Measurements from ENCODE around the gene LRCH3.
"Not testable (repeated sequence)": the region's sequence is repeated elsewhere in the genome, so short reads cannot be mapped to it uniquely, and the experiment has no call there.

LRCH3 gene

DNA sequence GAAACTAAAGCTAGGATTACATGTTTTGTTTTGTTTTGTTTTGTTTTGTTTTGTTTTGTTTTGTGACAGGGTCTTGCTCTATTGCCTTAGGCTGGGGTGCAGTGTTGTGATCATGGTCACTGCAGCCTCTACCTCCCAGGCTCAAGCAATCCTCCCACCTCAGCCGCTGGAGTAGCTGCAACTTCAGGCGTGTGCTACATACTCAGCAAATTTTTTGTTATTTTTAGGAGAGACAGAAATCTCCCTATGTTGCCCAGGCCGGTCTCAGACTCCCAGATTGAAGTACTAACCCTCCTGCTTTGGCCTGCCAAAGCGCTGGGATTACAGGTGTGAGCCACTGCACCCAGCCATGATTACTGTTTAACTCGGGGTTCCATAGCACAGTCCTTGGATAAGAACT lies 50.7 kb downstream of the LRCH3 start:
- DNase-seq, result no peak

DNA sequence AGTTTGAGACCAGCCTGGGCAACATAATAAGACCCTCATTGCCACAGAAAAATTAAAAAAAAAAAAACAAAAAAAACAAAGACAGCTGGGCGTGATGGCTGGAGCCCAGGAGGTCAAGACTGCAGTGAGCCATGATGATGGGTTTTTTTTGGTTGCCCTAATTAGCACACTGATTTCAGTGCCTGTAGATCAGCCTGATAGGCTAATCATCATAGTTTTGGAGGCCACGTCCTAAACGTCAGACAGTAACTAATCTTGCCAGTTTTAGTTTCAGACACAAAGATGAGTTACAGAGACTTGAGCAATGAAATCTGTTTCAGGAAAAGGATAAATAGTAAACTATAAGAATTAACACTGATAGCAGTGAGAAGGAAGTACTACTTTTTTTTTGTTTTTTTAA lies 55.4 kb downstream of the LRCH3 start:
- no peak for DNase-seq

DNA sequence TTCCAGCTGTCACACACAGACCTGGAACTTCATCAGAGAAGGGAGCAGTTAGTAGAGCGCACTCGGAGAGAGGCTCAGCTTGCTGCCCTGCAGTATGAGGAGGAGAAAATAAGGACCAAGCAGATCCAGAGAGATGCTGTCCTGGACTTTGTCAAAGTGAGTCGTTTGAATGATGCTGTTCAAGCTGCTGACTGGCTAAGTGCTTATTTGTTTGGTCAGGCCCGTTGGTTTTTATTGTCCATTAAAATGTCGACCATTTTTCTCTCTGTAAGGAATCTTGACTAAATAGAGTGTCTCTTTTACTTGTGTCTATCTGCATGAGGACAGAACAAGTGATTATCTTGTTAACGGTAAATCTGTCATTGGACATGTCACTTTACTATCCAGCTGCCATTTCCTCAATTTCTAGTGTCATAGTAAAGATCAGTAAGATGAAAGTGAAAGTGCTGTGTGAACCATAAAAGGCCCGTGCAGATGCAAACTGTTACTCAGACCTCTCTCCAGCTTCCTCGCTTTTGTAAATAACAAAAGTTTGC lies 56.9 kb downstream of the LRCH3 start:
- DNase-seq, result no peak

DNA sequence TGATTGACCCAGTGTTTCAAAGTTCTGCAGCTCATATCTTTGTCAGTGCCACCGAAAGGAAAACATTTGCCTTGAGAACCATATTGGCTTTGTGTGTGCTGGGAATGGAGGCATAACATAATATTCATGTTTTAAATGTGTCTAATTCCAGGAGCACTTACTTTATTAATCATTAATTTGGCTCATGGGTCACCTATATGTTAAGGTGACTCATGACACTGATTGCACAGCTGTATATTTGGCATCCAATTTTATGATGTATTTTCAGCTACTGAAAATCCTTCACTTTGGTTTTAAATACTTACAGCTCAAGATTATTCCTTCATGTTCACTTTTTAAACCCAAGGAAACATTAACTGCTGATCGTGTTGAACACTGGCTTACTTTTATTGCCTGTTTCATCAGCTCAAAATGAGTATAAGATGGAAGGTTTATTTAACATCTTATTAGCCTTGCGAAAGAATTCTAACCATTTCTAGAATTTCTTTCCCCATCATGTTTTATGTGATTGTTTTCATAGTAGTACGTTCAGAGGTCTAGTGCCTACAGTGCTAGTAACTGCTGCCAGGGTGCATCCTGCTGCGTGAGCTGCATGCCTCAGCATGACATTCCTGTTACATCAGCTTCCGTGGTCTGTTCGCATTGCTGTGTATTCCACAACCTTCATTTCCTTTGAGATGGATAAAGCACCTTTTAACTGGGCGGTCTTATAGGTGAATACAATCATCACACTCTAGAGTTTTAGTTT lies 63.7 kb downstream of the LRCH3 start:
- DNase-seq, result no peak

DNA sequence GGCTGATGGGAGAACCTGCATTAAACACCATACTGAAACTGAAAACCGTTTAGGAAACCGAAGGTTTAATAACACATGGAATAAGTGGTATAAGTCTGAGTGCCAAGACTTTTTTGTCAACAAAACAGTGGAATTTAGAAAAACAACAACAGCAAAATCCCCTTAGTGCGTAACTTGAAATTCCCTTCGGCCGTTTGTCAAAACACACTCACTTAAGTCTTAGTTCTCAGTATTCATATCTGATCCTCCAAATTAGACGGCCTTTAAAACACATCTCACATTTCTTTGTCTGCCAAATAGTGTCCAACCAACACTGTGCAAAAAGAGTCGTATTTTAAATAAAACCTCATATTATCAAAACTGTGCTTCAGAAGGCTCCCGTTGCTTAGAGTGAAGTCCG lies 64.5 kb downstream of the LRCH3 start:
- DNase-seq, result no peak

DNA sequence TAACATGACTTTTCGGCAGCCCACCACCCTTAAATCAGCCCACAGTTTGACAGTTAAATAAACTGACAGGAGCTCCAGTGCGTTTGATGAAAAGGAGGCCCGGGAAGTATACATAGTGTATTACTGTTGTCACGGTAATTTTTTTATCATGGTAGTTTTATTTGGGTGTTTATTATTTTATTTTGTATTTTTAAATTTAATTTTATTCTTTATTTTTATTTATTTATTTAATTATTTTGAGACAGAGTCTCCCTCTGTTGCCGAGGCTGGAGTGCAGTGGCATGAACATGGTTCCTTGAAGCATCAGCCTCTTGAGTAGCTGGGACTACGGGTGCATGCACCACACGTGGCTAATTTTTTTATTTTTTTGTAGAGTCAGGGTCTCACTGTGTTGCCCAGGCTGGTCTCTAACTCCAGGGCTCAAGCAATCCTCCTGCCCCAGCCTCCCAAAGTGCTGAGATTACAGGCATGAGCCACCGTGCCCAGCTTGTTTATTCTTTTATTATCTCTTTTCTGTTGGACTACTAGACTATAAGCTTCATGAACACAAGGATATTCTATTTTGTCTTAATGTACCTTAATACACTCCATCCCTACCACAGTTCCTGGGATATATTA lies 65.3 kb downstream of the LRCH3 start:
- DNase-seq, result no peak

DNA sequence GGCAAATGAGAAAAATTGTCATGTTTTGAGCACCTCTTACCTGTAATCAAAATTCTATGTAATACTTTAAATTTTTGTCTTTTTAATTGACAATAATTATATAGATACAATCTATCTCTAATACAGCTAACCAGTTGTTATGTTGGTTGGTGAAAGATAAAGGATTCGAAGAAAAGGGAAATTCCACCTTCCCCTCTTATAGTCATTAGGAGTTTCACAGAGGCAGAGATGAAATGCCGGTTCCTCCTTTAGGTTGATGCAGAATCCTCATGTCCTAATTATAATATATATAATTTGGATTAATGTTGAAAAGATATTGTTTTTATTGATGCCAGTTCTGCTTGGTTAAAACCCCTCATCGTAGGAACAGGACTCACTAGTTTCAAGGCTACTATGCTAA lies 67.1 kb downstream of the LRCH3 start:
- no peak for DNase-seq

DNA sequence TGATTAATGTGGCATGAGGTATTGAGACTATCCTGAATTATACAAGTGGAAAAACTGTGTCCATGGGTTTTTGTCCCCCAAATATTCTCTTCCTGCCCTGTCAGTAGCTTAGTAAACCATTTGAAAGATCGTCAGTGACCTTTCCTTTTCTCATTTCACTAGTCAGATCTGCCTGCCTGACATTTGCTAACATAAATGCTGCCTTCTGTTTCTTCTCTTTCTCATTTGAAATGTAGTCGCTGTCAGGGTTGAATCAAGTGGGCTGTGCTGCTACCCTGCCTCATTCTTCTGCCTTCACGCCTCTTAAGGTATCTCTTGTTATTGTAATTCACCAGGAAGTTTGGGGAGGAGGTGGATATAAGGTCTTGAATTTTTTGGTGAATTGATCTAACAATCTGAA lies 67.5 kb downstream of the LRCH3 start:
- DNase-seq, result no peak

DNA sequence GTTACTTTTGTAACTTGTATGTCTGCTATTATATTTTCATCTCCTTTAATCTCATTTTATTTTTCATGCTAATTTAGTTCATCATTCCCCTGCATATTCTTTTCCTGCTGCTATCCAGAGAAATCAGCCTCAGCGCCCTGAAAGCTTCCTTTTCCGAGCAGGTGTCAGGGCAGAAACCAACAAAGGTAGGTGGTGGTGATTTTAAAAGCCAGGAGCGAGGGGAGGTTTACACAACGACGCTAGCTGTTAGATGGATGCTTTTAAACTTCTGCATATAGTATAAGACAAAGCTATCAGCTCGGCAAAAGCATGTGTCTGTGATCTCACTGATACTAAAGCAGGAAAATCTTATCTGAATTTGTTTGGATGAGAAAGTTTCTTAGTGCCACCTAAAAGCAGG lies 75.0 kb downstream of the LRCH3 start:
- DNase-seq, result no peak

DNA sequence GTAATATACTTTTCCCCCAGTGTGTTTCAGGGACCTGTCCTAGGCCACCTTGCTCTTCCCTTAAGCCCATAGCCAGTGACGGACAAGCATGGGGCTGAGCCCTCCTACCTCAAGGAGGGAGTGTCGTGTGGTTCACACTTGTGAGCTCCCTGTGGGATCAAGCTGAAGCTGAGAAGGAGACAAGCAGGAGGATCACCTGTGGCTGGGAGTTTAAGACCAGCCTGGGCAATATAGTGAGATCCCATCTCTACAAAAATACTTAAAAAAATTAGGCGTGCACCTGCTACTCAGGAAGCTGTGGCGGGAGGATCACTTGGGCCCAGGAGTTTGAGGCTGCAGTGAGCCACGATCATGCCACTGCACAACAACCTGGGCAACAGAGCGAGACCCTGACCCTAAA lies 82.3 kb downstream of the LRCH3 start:
- no peak for DNase-seq

DNA sequence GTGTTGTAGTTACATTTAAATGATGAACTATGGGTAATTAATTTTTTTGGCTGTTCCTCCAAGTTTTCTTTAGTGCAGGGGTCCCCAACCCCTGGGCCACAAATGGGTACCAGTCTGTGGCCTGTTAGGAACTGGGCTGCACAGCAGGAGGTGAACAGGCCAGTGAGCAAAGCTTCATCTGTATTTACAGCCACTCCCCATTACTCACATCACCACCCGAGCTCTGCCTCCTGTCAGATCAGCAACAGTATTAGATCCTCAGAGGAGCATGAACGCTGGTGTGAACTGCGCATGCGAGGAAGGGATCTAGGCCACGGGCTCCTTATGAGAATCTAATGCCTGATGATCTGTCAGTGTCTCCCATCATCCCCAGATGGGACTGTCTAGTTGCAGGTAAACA lies 83.0 kb downstream of the LRCH3 start:
- DNase-seq, result no peak

DNA sequence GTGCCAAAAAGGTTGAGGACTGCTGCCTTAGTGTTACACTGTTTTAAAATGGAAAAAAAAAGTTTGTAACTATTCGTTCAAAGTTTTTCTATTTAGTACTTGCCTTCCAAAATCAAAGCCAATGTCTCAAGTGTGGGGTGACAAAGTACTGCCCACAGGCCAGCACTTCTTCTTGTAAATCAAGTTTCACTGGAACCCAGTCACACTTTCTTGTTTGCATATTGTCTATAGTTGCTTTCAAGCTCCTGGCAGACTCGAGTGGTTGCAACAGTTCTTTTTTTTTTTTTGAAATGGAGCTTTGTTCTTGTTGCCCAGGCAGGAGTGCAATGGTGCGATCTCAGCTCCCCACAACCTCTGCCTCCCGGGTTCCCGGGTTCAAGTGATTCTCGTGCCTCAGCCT lies 83.6 kb downstream of the LRCH3 start:
- DNase-seq, result no peak

DNA sequence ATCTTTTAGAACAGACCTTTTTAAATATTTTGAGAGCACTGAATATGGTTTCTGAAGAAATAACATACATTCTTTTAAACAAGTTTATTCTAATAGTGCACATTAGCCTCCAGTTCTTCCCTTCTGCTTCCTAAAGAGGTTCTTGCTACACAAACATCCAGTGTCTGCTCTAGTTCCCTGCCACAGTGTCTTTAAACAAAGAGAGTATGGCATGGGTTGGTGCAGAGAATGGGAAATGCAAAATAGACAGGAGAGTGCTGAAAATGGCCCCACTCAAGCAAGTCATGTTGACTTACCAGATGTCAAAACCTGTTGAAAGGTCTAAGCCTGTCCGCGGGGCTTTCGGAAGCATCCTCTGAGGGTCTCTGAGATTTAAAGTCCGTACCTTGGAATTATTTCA lies 86.8 kb downstream of the LRCH3 start:
- no peak for DNase-seq

DNA sequence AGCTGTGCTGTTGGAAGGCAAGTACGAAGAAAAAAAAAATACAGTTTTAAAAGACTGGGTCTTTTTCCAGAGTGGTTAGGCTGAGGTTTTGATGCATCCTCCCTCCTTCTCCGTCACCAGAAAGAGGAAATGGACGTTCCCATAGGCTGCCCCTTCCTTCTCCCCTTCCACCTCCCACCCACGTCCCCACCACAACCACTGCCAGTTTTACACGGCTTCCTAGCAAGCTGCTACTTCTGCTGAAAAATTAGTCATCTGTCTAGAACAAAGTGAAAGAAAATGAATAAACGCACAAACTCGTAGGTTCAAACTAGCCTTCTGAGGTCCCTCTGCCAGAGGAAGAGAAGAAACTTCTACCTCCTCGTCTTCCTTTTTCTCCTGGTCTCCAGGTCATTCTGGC lies 87.4 kb downstream of the LRCH3 start:
- no peak for DNase-seq

DNA sequence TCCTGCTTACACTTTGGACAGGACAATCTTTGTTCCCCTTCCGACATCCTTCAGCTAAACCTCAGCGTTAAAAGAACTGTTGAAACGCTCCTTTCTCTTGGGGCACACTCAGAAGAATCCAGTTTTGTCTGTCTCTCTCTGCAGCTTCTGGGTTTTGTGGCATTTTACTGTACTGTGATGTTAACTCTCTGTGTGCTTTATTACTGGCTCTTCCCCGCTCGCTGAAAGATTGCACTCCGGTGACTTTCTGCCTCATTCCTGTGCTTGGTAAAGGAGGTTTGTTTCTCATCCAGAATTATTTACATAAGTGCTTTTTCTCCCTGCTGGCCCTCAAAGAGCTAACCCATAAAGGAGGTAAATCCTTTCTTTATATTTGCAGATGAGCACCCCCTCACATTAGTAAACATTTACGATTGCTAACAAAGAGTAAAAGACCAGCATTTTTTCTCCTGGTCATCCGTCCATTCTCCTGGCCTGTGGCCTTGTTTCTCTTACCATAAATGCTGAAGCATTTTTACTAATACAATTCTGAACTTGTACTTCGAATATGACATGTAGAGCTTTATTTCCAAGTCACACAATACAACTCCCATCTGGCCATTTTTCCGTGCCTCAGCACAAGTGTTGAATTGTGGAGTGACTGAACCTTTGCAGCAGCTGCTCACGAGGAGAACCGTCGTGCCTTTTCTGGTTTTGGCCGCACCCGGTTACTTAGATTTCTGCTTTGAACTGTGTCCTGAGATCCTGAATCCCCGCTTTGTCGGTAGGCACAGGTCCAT lies 89.6 kb downstream of the LRCH3 start:
- DNase-seq, result no peak

DNA sequence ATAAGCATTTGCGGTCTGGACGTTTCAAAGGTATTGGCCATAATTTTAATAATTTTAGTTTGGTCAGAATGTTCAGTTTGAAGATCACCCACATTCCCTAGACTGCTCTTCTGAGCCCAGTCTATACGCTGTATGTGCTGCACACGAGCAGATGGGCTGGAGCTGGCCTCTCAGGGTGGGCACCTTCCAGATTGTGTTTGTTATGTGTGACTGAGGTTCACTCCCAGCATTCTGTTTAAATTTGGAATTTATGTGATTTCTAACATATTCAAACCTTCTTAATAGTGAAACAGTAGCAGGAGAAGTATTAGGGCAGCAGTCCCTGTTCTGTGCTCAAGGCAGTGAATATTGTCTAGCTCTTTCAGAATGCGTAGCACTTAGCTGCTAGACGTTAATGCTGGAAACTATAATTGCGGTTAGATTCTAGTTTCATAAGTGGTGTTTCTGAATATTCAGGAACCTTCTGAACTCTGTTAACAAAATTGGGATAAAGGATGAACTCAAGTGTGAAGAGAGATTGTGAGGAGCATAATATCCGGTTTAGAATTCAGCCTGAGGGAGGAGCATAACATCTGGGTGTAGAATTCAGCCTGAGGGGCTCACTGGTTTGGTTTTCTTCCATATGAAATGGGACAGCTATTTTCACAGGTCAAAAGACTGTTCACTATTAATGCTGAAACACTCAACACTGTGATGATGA lies 90.4 kb downstream of the LRCH3 start:
- no peak for DNase-seq

DNA sequence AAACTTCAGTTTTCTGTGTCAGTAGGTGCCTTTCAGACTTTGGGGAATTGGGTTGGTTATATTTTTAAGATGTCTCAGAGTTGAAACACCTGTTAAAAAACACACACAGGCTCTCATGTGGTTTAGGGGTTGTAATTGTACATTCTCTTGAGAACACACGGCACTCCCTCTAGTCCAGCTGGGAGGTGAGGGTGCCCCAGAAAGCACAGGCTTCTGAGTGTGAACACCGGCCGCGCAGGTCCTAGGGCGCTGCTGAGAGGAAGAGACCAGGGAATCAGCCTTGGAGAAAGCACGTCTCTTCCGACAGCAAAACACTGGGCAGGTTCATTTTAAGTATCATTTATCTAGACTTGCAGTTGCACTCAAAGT lies 90.9 kb downstream of the LRCH3 start:
- DNase-seq, result no peak

DNA sequence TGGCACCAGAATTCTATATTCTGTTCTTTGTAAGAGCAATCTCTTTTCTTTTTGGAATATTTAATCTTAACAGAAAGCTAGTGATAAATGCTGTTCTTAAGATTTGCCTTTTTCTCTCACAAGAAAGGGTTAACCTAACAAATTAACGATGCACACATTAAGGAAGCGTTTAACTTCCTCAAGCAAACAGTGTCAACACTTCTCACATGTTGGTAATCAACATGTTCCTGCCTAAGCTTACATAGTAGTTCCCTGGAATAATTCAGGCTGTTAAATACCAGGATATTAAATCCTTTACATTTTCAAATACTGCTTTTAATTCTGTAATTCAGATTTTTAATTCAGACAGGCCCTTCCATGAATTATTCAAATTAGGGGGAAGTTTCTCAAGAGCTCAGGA lies 91.5 kb downstream of the LRCH3 start:
- DNase-seq, result no peak

DNA sequence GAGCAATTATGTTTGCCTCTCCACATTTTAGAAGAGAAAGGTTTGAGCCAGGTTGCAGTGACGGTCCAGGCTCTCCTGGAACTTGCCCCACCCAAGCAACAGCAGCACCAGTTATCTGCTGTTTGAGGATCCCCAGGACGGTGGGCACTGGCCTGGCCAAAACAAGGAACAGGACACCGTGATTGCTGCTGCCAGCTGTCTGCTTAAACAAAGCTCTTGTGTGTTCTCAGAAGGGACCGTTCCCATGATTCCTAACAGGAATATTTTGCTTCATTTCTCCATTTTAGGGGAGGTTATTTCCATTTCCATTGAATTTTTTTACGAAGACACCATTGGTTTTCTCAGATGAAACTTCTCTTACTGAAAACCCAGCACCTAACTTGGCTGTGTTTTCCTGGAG lies 92.5 kb downstream of the LRCH3 start:
- no peak for DNase-seq

DNA sequence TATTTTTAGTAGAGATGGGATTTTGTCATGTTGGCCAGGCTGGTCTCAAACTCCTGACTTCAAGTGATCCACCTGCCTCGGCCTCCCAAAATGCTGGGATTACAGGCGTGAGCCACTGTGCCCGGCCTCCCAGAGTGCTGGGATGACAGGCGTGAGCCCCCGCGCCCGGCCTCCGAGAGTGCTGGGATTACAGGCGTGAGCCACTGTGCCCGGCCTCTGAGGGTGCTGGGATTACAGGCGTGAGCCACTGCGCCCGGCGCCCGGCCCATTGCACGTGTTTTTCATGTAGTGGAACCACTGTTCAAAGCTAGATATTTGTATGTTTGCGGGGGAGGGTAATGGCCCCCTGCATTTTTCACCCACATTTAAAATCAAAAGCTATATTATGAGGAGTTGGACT lies 93.3 kb downstream of the LRCH3 start:
- DNase-seq, result not testable (repeated sequence)

DNA sequence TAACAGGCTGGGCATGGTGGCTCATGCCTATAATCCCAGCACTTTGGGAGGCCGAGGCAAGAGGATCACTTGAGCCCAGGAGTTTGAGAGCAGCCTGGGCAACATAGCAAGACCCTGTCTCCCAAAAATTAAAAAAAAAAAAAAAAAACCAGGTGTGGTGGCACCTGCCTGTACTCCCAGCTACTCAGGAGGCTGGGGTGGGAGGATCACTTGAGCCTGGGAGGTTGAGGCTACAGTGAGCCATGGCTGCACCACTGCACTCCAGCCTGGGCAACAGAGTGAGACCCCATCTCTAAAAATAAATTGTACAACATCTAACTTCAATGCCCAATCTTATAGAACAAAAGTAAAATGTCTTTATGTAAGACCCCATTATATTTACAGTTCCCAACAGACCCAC lies 95.0 kb downstream of the LRCH3 start:
- DNase-seq, result not testable (repeated sequence)

DNA sequence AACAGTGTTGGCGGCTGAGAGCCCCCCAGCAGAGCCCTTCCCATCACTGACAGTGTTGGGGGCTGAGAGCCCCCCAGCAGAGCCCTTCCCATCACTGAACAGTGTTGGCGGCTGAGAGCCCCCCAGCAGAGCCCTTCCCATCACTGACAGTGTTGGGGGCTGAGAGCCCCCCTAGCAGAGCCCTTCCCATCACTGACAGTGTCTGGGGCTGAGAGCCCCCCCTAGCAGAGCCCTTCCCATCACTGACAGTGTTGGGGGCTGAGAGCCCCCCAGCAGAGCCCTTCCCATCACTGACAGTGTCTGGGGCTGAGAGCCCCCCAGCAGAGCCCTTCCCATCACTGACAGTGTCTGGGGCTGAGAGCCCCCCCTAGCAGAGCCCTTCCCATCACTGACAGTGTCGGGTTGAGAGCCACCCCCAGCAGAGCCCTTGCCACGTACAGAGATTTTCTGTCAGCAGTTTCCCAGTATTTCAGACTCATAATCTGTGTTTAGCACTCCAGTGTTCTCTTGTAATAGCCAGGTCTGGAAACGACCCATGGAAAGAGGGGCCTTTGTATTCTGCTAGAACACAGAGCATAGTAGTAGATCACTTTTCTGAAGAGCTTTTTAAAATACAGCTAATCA lies 96.5 kb downstream of the LRCH3 start:
- not testable (repeated sequence) for DNase-seq

DNA sequence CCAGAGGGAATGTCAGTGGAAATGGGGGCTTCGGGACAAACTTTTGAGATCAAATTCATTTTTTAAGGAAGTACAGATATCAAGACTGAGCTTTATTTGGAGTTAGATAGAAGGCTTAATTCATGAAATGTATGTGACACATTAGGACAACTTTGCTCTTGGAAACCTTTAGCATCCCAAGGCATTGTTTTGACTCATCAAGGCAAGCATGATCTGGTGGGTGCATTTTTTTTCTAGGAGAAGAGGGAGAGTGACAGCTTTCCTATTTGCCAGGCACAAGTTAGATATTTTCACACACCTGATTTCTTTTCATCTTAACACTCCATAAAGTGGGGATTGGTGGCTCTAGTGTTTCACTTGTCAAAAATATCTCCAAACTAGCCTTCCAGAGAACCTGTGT lies 97.5 kb downstream of the LRCH3 start:
- no peak for DNase-seq
